Measurements from ENCODE around the gene ASAP3.
"Not testable (repeated sequence)": the region's sequence is repeated elsewhere in the genome, so short reads cannot be mapped to it uniquely, and the experiment has no call there.

The ASAP3 gene

GRCh38 chr1:23396380-23396779, 87.6 kb downstream of the ASAP3 start:
- no peak for DNase-seq (ENCODE audit: low read depth, low spot score)

- no peak for DNase-seq (ENCODE audit: low read depth, low spot score)
Measured at GRCh38 chr1:23395849-23396248, 88.1 kb downstream of the ASAP3 start.

- no peak for DNase-seq (ENCODE audit: low read depth, low spot score)
Measured at GRCh38 chr1:23395154-23395724, 88.7 kb downstream of the ASAP3 start.

GRCh38 chr1:23394684-23395083, 89.3 kb downstream of the ASAP3 start:
- no peak for DNase-seq (ENCODE audit: low read depth, low spot score)

- DNase-seq (ENCODE audit: low read depth, low spot score), result no peak
Measured at GRCh38 chr1:23394181-23394580, 89.8 kb downstream of the ASAP3 start.

GRCh38 chr1:23393706-23394105, 90.3 kb downstream of the ASAP3 start:
- no peak for DNase-seq (ENCODE audit: low read depth, low spot score)

- no peak for DNase-seq (ENCODE audit: low read depth, low spot score)
Measured at GRCh38 chr1:23392125-23392855, 91.7 kb downstream of the ASAP3 start.

- no peak for DNase-seq (ENCODE audit: low read depth, low spot score)
Measured at GRCh38 chr1:23389837-23390321, 94.1 kb downstream of the ASAP3 start.

GRCh38 chr1:23387494-23387893, 96.5 kb downstream of the ASAP3 start:
- DNase-seq (ENCODE audit: low read depth, low spot score), result no peak

- no peak for DNase-seq (ENCODE audit: low read depth, low spot score)
Measured at GRCh38 chr1:23385119-23385621, 98.8 kb downstream of the ASAP3 start.

- no peak for DNase-seq (ENCODE audit: low read depth, low spot score)
Measured at GRCh38 chr1:23384312-23385058, 99.5 kb downstream of the ASAP3 start.

- DNase-seq (ENCODE audit: low read depth, low spot score), result no peak
Measured at GRCh38 chr1:23383577-23384311, 100.2 kb downstream of the ASAP3 start.

GRCh38 chr1:23381233-23381885, 102.6 kb downstream of the ASAP3 start:
- DNase-seq (ENCODE audit: low read depth, low spot score), result no peak

GRCh38 chr1:23380719-23381118, 103.3 kb downstream of the ASAP3 start:
- no peak for DNase-seq (ENCODE audit: low read depth, low spot score)

GRCh38 chr1:23380236-23380635, 103.7 kb downstream of the ASAP3 start:
- not testable (repeated sequence) for DNase-seq (ENCODE audit: low read depth, low spot score)

Measured in activated naive CD8-positive, alpha-beta T cell treated with anti-CD3 and anti-CD28 coated beads, Interleukin-2, amount 50 U/mL, for 16 hours (primary cell).